DMS114 treated with DMSO at 0.1 percent for 48 hours (cell line): ENCODE results near the gene ANKRD31.

Source experiments
- DNase-seq: peaks from one replicate; lab custom pipeline; 2025; ENCODE audit not compliant: unreplicated experiment; lab: John Stamatoyannopoulos, UW

The ANKRD31 gene

GRCh38 chr5:75044406-75044805 lies 192.3 kb downstream of the ANKRD31 start:
- DNase-seq = no peak

GRCh38 chr5:75043633-75044264 lies 192.9 kb downstream of the ANKRD31 start:
- DNase-seq = no peak

DNA sequence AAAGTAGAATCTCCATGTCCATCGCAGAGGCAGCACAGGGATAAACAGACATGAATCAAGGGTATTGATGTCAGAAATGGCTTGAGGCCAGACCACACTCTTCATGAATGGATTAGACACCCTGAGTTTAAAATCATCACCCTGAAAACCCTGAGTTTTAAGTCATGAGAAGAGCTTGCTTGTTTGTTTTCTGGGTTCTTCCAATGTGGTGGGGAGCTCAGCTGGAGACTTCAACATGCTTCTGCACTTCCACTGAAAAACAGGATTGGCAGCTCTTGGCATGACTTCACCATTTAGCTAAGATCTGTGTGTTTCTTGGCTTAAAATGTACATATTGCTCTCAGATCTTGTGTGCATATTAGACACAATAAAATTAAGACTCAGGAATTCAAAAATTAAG lies 194.2 kb downstream of the ANKRD31 start:
- no peak for DNase-seq

DNA sequence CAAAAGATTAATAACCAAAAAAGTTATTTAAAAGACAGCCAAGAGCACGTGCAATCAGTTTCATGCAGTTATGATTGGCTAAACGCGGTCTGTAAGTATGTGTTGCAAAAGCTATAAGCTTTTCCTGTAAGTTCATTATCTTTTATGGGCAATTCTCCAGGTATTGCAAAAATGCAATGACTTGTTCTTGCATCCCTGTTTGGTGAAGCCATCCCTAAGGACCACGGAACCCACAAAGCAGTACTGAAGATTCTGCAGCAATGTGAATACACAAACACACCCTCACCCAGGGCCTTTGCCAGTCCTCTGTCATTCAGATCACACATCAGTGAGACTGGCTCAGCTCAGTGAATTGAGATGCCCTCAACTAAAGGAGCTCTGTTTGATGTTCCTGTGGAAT lies 195.7 kb downstream of the ANKRD31 start:
- no peak for DNase-seq

DNA sequence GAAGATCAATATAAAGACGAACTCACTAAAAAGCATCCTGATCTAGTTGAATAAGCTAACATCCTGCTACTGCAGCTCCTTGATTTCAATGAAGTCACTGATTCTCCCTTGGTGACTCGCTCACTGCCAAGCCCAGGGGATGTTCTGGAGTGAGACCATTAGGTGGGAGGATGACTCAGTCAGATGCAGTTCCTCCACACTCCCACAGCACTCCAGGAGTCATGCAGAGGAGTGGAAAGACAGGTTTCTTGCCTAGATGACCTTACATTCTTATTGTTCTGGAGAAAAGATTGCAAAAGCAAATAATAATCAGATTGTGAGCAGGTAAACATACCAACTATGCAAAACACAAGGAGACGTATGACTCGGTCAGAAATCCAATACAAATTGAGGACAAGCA lies 199.6 kb downstream of the ANKRD31 start:
- DNase-seq = no peak

- no peak for DNase-seq
Observed at GRCh38 chr5:75034137-75034739, 202.4 kb downstream of the ANKRD31 start.

DNA sequence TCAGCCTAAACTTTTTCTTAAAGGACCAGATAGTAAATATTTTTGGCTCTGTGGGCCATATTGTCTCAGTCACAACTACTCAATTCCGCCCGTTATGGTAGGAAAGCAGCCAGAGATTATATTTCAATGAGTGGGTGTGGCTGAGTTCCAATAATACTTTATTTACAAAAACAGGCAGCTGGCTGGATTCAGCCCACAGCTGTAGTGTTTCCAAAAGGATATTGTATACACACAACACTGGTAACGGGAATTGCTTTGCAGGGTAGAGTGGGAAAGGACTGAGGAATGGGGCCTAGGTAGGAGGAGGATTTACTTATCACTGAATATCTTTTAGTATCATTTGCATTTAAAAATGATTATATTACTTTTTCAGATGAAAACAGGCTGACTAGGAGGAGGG lies 205.3 kb downstream of the ANKRD31 start:
- DNase-seq = no peak

DNA sequence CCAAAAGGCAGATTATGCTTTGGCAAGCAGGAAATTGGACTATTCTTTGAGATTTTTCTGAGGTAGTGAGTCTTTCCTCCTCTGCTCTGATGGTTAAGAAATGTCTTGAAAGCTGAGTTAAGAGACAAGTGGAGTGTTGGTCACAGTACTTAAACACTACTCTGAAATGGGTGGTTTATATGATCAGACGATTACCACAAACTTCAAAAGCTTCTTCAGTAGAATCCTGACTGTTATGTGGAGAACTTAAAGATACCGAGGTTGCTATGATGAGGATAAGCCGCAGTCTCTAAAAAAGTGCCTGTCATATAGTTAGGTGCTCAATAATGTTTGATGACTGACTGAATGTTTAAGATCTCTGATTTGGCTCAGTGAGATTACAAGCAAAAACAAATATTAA lies 208.6 kb downstream of the ANKRD31 start:
- DNase-seq = no peak

DNA sequence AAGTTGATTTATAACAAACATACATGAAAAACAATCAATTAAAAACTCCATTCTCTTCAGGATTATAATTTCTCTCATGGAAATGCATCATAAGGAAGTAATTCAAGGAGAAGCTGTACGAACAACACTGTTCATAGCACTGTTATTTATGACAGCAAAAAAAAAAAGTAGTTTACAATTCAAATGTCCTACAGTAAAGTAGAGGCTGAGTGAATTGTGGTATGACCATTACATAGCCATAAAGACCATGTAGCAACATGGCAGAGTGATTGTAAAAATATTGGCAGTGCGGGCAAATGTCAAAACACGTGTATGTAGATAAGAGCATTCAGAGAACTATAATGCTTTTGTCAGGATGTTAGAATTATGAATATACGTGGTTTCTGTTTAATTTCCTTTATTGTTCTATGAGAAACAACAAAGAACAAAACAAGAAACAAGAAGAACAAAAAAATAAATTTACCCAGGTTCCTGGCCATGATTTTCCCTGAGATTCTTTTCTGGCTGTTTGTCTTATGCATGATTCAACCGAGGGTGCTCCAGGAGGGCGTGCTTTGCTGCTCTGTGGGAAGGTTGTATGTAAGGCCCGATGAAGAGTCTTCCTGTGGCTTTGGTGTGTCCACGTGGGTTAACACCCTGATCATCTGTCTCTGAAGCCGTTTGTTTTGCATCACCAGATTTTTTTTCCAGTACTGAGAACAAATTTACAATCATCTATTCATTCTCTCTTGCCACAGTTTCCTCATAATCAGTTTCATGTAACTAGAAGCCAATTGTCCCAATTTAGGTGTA lies 213.1 kb downstream of the ANKRD31 start:
- DNase-seq = no peak

DNA sequence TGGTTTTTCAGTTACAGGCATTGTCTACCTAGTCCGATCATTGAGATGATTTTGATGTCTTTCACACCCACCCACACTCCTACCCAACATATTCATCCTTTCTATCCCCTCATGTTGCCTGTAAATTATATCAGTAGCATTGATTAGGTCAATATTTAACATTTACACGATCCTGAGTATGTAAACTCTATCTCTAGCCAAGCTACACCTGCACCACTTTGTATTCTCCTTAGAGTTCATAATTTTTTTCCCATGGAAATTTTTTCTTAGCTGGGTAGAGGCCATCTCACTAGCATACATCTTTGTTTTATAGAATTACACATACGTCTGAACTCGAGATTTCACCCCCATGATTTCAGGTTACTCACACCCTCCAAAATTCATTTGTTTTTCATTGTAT lies 214.9 kb downstream of the ANKRD31 start:
- DNase-seq = no peak

DNA sequence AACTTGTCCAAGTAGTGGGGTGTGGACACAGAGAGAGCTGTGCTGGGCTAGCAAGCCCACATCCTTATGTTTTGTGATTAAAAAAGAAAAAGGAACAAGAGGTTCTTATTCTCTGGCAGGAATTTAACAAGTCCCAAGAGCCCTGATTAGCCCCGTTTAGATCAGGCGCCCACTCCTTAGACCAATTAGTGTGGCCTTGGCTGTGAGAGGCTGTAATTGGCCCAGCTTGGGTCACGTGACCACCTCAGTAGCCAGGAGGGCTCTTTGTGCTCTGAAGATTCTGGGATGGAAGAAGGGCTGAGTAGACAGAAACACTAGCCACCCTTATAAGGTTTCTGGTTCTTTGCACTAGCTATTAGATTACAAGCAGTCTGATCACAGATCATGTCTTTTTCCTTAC lies 215.5 kb downstream of the ANKRD31 start:
- no peak for DNase-seq

GRCh38 chr5:75020016-75020656 lies 216.5 kb downstream of the ANKRD31 start:
- no peak for DNase-seq

- no peak for DNase-seq
Observed at GRCh38 chr5:75018805-75019587, 217.7 kb downstream of the ANKRD31 start.
